ENCODE measurements around the gene EGFL7.

EGFL7 gene

GRCh38 chr9:136645352-136645902 is 17.3 kb upstream of the EGFL7 start:
- DNase-seq: no peak

GRCh38 chr9:136645903-136646754 is 16.6 kb upstream of the EGFL7 start:
- DNase-seq: no peak

- DNase-seq: no peak
Observed at GRCh38 chr9:136646827-136647711, 15.6 kb upstream of the EGFL7 start.

- no peak for DNase-seq
Observed at GRCh38 chr9:136648751-136649150, 14.0 kb upstream of the EGFL7 start.

GRCh38 chr9:136650021-136650420 is 12.7 kb upstream of the EGFL7 start:
- DNase-seq: no peak

GRCh38 chr9:136650648-136651047 is 12.1 kb upstream of the EGFL7 start:
- DNase-seq: no peak

- no peak for DNase-seq
Observed at GRCh38 chr9:136651860-136652259, 10.9 kb upstream of the EGFL7 start.

GRCh38 chr9:136653323-136654079 is 9.2 kb upstream of the EGFL7 start:
- DNase-seq: no peak

- DNase-seq: no peak
Observed at GRCh38 chr9:136654820-136655535, 7.7 kb upstream of the EGFL7 start.

- DNase-seq: no peak
Observed at GRCh38 chr9:136655536-136656182, 7.1 kb upstream of the EGFL7 start.

GRCh38 chr9:136656183-136656738 is 6.5 kb upstream of the EGFL7 start:
- no peak for DNase-seq

- no peak for DNase-seq
Observed at GRCh38 chr9:136656795-136657611, 5.7 kb upstream of the EGFL7 start.

- no peak for DNase-seq
Observed at GRCh38 chr9:136657974-136658848, 4.5 kb upstream of the EGFL7 start.

- no peak for DNase-seq
Observed at GRCh38 chr9:136658849-136659535, 3.7 kb upstream of the EGFL7 start.

GRCh38 chr9:136659861-136660784 is 2.6 kb upstream of the EGFL7 start:
- no peak for DNase-seq

GRCh38 chr9:136660971-136661550 is 1.7 kb upstream of the EGFL7 start:
- no peak for DNase-seq

All from AML-193 (cell line).